OCI-M2 (cell line): ENCODE measurements around the gene MINDY4B.

Source experiments
- DNase-seq: peaks from one replicate; lab custom pipeline; 2025; ENCODE audit not compliant: unreplicated experiment; lab: John Stamatoyannopoulos, UW

The MINDY4B gene

GRCh38 chr3:150905339-150905738 is at the start of gene MINDY4B:
Gene MINDY4B (minus strand): TSS chr3:150905439. CDS start chr3:150905439, 0 bp downstream.
- no peak for DNase-seq

- DNase-seq, result no peak
Measured at GRCh38 chr3:150951923-150952322, 46.7 kb upstream of the MINDY4B start.

- DNase-seq, result no peak
Measured at GRCh38 chr3:150945226-150946032, 40.2 kb upstream of the MINDY4B start.

- DNase-seq, result no peak
Measured at GRCh38 chr3:150942221-150942620, 37.0 kb upstream of the MINDY4B start.

- no peak for DNase-seq
Measured at GRCh38 chr3:150936693-150937092, 31.5 kb upstream of the MINDY4B start.

- no peak for DNase-seq
Measured at GRCh38 chr3:150933473-150933995, 28.3 kb upstream of the MINDY4B start.

GRCh38 chr3:150931745-150932144 is 26.5 kb upstream of the MINDY4B start:
- DNase-seq, result no peak

GRCh38 chr3:150930839-150931238 is 25.6 kb upstream of the MINDY4B start:
- DNase-seq, result no peak

- DNase-seq, result no peak
Measured at GRCh38 chr3:150928234-150928633, 23.0 kb upstream of the MINDY4B start.

GRCh38 chr3:150926328-150926727 is 21.1 kb upstream of the MINDY4B start:
- DNase-seq, result no peak

- no peak for DNase-seq
Measured at GRCh38 chr3:150925751-150926201, 20.5 kb upstream of the MINDY4B start.

GRCh38 chr3:150922611-150923010 is 17.4 kb upstream of the MINDY4B start:
- DNase-seq, result no peak

GRCh38 chr3:150921209-150921608 is 16.0 kb upstream of the MINDY4B start:
- DNase-seq, result no peak

GRCh38 chr3:150920236-150920635 is 15.0 kb upstream of the MINDY4B start:
- DNase-seq, result no peak

- DNase-seq, result no peak
Measured at GRCh38 chr3:150917951-150918350, 12.7 kb upstream of the MINDY4B start.

GRCh38 chr3:150913133-150913922 is 8.1 kb upstream of the MINDY4B start:
- no peak for DNase-seq

- DNase-seq, result no peak
Measured at GRCh38 chr3:150912501-150912900, 7.3 kb upstream of the MINDY4B start.

- DNase-seq, result no peak
Measured at GRCh38 chr3:150911771-150912170, 6.5 kb upstream of the MINDY4B start.

GRCh38 chr3:150906461-150906860 is 1.2 kb upstream of the MINDY4B start:
- no peak for DNase-seq

- DNase-seq, result no peak
Measured at GRCh38 chr3:150905746-150906145, 507 bp upstream of the MINDY4B start.

GRCh38 chr3:150902988-150903387 is 2.3 kb downstream of the MINDY4B start:
- DNase-seq, result no peak

GRCh38 chr3:150901793-150902192 is 3.4 kb downstream of the MINDY4B start:
- no peak for DNase-seq
